Activated CD8-positive, alpha-beta memory T cell treated with anti-CD3 and anti-CD28 coated beads for 48 hours (primary cell): ENCODE measurements around the gene TBC1D4.
"Not testable (repeated sequence)": the region's sequence is repeated elsewhere in the genome, so short reads cannot be mapped to it uniquely, and the experiment has no call there.

Experiments used
- DNase-seq, 3 experiments: peaks; one replicate each; pipeline ENCODE4 v3.0.0-alpha.2; 2020; ENCODE audit warnings: low read depth in 2 of 3, low spot score in 2 of 3

Gene TBC1D4

GRCh38 chr13:75455962-75456361, 26.0 kb downstream of the TBC1D4 start:
- DNase-seq: no peak

GRCh38 chr13:75454497-75454896, 27.5 kb downstream of the TBC1D4 start:
- no peak for DNase-seq

GRCh38 chr13:75452564-75452963, 29.4 kb downstream of the TBC1D4 start:
- no peak for DNase-seq

- no peak for DNase-seq
Measured at GRCh38 chr13:75447493-75447892, 34.5 kb downstream of the TBC1D4 start.

- no peak for DNase-seq
Measured at GRCh38 chr13:75446874-75447273, 35.1 kb downstream of the TBC1D4 start.

GRCh38 chr13:75445717-75446499, 36.1 kb downstream of the TBC1D4 start:
- no peak for DNase-seq

GRCh38 chr13:75444016-75444415, 38.0 kb downstream of the TBC1D4 start:
- no peak for DNase-seq

GRCh38 chr13:75443356-75443958, 38.5 kb downstream of the TBC1D4 start:
- no peak for DNase-seq

- no peak for DNase-seq
Measured at GRCh38 chr13:75442736-75443234, 39.2 kb downstream of the TBC1D4 start.

- DNase-seq: no peak
Measured at GRCh38 chr13:75440100-75440499, 41.9 kb downstream of the TBC1D4 start.

GRCh38 chr13:75437582-75438318, 44.2 kb downstream of the TBC1D4 start:
- no peak for DNase-seq

GRCh38 chr13:75434126-75434525, 47.8 kb downstream of the TBC1D4 start:
- not testable (repeated sequence) for DNase-seq

GRCh38 chr13:75432811-75433244, 49.1 kb downstream of the TBC1D4 start:
- no peak for DNase-seq

GRCh38 chr13:75432045-75432444, 49.9 kb downstream of the TBC1D4 start:
- no peak for DNase-seq

GRCh38 chr13:75430436-75431209, 51.3 kb downstream of the TBC1D4 start:
- DNase-seq: no peak

- DNase-seq: no peak
Measured at GRCh38 chr13:75426421-75426820, 55.5 kb downstream of the TBC1D4 start.

- no peak for DNase-seq
Measured at GRCh38 chr13:75425216-75426009, 56.6 kb downstream of the TBC1D4 start.

GRCh38 chr13:75423946-75424345, 58.0 kb downstream of the TBC1D4 start:
- DNase-seq: no peak

- no peak for DNase-seq
Measured at GRCh38 chr13:75422028-75422427, 59.9 kb downstream of the TBC1D4 start.

GRCh38 chr13:75421133-75421532, 60.8 kb downstream of the TBC1D4 start:
- no peak for DNase-seq
